Measurements from ENCODE around the gene INPP5E.

The INPP5E gene

DNA sequence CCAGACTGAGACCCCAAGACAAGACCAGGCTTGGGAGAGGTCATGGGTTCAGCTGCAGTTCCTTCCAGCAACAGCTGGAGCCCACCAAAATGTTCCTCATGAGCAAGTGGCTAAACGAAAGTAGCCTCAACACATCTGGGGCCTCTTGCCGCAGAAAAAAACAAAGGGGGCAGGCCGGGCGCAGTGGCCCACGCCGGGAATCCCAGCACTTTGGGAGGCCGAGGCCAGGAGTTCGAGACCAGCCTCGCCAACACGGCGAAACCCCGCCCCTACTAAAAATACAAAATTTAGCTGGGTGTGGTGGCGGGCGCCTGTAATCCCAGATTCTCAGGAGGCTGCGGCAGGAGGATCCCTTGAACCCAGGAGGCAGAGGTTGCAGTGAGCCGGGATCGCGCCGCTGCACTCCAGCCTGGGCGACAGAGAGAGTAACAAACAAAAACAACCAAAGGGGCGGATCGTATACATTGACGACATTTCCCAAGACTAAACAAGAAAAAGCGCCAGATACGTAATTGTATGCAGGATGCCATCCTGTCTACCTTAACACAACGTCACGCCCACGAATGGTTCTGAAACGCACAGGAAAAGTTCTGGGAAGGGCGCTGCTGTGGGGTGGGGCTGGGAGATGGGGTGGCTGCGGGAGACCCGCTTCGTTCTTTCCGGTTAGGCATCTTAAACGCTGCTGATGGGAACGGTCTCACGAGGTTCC is 1.7 kb downstream of the INPP5E start:
- DNase-seq (ENCODE audit: extremely low read depth, low read depth): no peak
- TF ChIP-seq CTCF (IDR thresholded peaks at IDR 0.05; ENCODE audit: low read depth, low read length): no peak

GRCh38 chr9:136437430-136437829 is 2.2 kb downstream of the INPP5E start:
- TF ChIP-seq CTCF (IDR thresholded peaks at IDR 0.05; ENCODE audit: low read depth, low read length): no peak
- peak; percentile 20 for DNase-seq (ENCODE audit: extremely low read depth, low read depth)

DNA sequence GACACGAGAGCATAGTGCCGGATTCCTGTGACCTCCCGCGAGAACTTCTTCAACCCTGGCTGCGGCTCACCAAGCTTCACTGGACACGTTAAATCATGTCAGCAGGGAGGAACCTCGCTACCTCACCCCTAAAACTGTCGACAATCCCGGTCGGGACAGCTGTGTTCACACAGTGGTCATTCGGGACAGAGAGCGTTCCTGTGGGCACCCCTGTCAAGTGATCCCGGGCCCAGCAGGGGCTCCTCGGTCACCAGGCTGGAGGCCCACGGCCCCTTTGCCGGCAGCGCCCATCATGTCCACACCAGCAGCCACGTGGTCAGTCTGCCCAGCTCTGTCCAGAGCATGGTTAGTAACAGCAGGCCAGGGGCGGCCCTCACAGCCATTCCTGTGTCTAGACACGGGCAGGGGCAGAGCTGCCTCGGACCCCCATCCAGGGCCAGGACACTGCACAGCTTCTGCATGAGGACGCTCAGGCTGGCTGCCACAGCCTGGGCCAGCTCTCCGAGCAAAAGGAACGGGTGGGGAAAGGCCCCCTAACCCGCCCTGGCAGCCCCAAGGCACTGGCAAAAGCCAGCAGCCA is 3.5 kb downstream of the INPP5E start:
- no peak for TF ChIP-seq CTCF (IDR thresholded peaks at IDR 0.05; ENCODE audit: low read depth, low read length)
- DNase-seq (ENCODE audit: extremely low read depth, low read depth): no peak

- TF ChIP-seq CTCF (IDR thresholded peaks at IDR 0.05; ENCODE audit: low read depth, low read length): no peak
- no peak for DNase-seq (ENCODE audit: extremely low read depth, low read depth)
These were observed 5.0 kb downstream of the INPP5E start for GRCh38 chr9:136434580-136435169.

DNA sequence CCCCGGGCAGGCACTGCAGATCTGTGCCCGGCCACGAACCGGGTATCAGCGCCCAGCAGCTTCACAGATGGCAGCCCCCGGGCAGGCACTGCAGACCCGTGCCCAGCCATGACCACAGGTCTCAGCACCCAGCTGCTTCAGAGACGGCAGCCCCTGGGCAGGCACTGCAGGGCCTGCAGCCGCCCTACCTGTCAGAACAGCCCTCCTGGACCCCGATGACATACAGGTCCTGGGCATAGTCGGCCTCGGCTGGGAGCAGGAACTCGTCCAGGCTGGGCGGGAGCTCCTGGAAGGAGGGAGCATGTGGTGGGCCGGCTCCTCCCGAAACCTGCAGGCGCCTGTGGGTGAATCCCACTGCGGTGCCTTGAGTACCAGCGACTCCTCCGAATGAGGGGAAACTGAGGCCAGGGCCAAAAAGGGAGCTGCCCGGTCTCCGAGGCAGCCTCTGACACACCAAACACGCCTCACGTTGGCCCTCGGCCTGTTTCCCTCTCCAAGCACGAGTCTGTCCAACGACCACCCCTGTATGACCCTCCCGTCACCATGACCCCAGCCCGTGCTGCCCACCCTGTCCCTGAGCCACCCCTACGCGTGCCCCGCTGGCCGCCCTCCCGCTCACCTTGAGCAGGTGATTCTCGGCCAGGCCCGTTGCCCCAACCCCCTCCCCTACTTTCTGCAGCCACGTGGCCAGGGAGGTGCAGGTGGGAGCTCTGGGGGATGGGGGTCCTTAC is 5.6 kb downstream of the INPP5E start:
- no peak for DNase-seq (ENCODE audit: extremely low read depth, low read depth)
- TF ChIP-seq CTCF (IDR thresholded peaks at IDR 0.05; ENCODE audit: low read depth, low read length): no peak

- DNase-seq (ENCODE audit: extremely low read depth, low read depth): no peak
- no peak for TF ChIP-seq CTCF (IDR thresholded peaks at IDR 0.05; ENCODE audit: low read depth, low read length)
These were observed 6.5 kb downstream of the INPP5E start for GRCh38 chr9:136433043-136433715.
